Mucosa of descending colon (tissue), 3 donors: Measurements from ENCODE around the gene ZNF723. TPM values are rescaled to one million over a fixed set of nuclear protein-coding genes. Genes with fewer than 3 reads are reported as not detected.
"Not testable (repeated sequence)": the region's sequence is repeated elsewhere in the genome, so short reads cannot be mapped to it uniquely, and the experiment has no call there.

Experiments used
- ATAC-seq: fragments of 200-7000 bp; cut with Tn5 transposase; one replicate; pipeline ENCODE4 v1.9.1; 2020; ENCODE audit warnings: mild to moderate bottlenecking, moderate library complexity
- DNase-seq, 3 donors: peaks; one replicate each; pipeline ENCODE4 v3.0.0-alpha.2; 2020
- H3K36me3 ChIP-seq: fragments of 200-600 bp; one replicate; pipeline ENCODE4 v1.8.0; 2021; ENCODE audit warnings: low read depth, mild to moderate bottlenecking
- H3K4me1 ChIP-seq: fragments of 200-600 bp; one replicate; pipeline ENCODE4 v1.8.0; 2021; ENCODE audit warnings: low read depth, mild to moderate bottlenecking
- H3K4me3 ChIP-seq: fragments of 200-600 bp; one replicate; pipeline ENCODE4 v1.8.0; 2021; ENCODE audit warnings: mild to moderate bottlenecking
- H3K9me3 ChIP-seq: fragments of 200-600 bp; one replicate; pipeline ENCODE4 v1.8.0; 2021; ENCODE audit warnings: mild to moderate bottlenecking
- intact Hi-C, 2 donors: fragments of 100-400 bp; cut with DNase I in 1 of 2; cut with micrococcal nuclease in 1 of 2; formaldehyde crosslinking; loops; one replicate each; pipeline versions ENCODE4 v1.11.0 to v1.11.1; 2022; cut with DNase I, micrococcal nuclease
- total RNA-seq, 3 donors: library from RNA; stranded (reverse); fragmentation: NEBNext Ultra II Directional in 2 of 3; extraction: Animal tissue kit (Norgen Biotek cat#: 25700) in 2 of 3; gene quantifications; one replicate each; pipeline versions ENCODE4 v1.2.1 to v1.2.4, GENCODE V29; 2021 to 2023
- TF ChIP-seq, protein P1 (sequence below): fragments of 200-600 bp; IDR thresholded peaks from one replicate; pipeline ENCODE4 v1.8.0; 2022; ENCODE audit warnings: antibody characterized with exemption, mild to moderate bottlenecking
- donor health status: DM: no; HTN: no; CAD: no; lungs with moderate emphysema.
- donor health status: DM: no; HTN: no; CAD: no.
- donor health status: DM: no; HTN: yes; CAD: no.

Gene ZNF723
- total RNA-seq, 3 donors from 2014 or later = not detected

DNA sequence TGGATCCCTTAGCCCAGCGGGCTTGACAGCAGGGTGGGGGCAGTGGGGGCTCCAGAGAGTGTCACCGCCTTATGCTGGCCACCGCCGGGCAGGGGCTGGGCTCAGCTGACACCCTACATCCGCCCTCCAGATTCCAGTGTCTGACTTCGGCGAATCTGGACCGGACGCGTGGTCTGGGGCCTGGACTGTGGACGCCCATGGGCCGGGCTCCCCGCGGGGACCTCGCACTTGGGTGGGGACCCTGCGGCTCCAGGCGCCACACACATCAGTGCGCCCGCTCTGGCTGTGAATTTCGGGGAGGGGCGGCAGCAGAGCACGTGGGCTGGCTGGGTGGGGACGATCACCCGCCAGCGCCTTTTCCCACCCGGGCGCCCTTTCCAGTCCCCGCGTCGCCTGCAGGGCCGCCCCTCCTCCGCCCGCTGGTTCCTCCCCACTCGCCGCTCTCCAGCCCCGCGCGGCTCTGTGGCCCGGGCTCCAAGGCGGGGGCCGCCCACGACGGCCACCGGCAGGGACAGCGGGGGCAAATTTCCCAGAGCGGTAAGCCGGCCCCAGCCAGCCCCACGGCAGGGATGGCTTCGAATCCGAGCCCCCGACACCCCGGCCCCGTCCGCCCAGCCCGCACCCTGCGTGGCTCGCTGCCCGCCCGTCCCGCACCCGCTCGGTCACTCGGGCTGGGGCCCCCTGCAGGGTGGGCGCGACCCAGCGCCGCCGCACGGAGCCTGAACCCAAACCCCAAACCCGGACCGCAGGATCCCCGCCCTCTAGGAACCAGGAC is 24.8 kb upstream of the ZNF723 start:
- no peaks in the 10 kb centered on the region for H3K36me3 ChIP-seq
- no peaks in the 10 kb centered on the region for H3K4me1 ChIP-seq
- DNase-seq = no peak
- H3K9me3 ChIP-seq = peaks cover 87% of the 10 kb centered on the region
- ATAC-seq = no peak
- H3K4me3 ChIP-seq = no peak overlapping the region
- intact Hi-C loops = no loop called here
- TF ChIP-seq, protein P1, sequence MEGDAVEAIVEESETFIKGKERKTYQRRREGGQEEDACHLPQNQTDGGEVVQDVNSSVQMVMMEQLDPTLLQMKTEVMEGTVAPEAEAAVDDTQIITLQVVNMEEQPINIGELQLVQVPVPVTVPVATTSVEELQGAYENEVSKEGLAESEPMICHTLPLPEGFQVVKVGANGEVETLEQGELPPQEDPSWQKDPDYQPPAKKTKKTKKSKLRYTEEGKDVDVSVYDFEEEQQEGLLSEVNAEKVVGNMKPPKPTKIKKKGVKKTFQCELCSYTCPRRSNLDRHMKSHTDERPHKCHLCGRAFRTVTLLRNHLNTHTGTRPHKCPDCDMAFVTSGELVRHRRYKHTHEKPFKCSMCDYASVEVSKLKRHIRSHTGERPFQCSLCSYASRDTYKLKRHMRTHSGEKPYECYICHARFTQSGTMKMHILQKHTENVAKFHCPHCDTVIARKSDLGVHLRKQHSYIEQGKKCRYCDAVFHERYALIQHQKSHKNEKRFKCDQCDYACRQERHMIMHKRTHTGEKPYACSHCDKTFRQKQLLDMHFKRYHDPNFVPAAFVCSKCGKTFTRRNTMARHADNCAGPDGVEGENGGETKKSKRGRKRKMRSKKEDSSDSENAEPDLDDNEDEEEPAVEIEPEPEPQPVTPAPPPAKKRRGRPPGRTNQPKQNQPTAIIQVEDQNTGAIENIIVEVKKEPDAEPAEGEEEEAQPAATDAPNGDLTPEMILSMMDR = no peak

DNA sequence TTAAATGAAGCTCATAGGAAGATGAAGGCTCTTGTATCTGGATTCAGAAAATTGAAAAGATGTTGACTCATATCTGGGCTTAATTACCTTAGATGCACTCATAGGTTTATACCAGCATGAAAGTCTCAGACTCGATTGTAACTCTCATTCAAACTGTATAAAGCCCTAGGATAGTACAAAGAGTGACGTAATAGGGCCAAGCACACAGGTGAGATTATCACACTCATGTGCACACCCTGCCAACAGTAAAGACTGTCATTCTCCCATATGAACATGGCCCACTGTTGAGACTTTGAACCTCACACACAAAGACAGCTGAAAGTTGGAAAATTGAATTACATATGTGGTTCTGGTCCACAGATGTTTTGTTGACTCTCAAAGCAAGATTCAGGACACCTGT is 18.0 kb upstream of the ZNF723 start:
- Histone ChIP-seq H3K4me3 (no peak overlapping the region), H3K4me1 (no peaks in the 10 kb centered on the region), H3K36me3 (no peaks in the 10 kb centered on the region), H3K9me3 (peaks cover 83% of the 10 kb centered on the region)
- no peak for DNase-seq
- no peak for ATAC-seq
- TF ChIP-seq, protein P1 = no peak
- intact Hi-C loops = no loop called here

DNA sequence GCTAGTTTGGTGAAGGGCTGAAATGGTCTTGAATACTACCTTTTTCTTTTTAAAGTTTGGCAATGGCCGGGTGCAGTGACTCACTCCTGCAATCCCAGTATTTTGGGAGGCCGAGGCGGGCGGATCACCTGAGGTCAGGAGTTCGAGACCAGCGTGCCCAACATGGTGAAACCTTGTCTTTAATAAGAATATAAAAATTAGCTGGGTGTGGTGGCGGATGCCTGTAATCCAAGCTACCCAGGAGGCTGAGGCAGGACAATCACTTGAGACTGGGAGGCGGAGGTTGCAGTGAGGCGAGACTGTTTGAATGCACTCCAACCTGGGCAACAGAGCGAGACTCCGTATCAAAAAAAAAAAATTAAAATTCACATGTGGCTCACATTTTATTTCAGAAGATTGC is 880 bp upstream of the ZNF723 start:
- TF ChIP-seq, protein P1 = no peak
- H3K4me3 ChIP-seq = no peak overlapping the region
- no peaks in the 10 kb centered on the region for H3K36me3 ChIP-seq
- DNase-seq (no peak), ATAC-seq (no peak)
- H3K4me1 ChIP-seq = no peaks in the 10 kb centered on the region
- H3K9me3 ChIP-seq = peaks cover 95% of the 10 kb centered on the region
- intact Hi-C loops = no loop called here

DNA sequence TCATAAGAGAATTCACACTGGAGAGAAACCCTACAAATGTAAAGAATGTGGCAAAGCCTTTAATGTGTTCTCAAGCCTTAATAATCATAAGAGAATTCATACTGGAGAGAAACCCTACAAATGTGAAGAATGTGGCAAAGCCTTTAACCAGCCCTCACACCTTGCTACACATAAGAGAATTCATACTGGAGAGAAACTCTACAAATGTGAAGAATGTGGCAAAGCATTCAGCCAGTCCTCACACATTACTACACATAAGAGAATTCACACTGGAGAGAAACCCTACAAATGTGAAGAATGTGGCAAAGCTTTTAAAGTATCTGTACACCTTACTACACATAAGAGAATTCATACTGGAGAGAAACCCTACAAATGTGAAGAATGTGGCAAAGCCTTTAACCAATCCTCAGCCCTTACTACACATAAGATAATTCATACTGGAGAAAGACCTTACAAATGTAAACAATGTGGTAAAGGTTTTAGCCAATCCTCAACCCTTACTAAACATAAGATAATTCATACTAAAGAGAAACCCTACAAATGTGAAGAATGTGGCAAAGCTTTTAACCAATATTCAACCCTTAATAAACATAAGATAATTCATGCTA is 25.7 kb downstream of the ZNF723 start:
- DNase-seq, H3K4me3 ChIP-seq, intact Hi-C loops, ATAC-seq, H3K36me3 ChIP-seq, H3K4me1 ChIP-seq: not testable (repeated sequence)
- H3K9me3 ChIP-seq = peaks cover 93% of the 10 kb centered on the region

DNA sequence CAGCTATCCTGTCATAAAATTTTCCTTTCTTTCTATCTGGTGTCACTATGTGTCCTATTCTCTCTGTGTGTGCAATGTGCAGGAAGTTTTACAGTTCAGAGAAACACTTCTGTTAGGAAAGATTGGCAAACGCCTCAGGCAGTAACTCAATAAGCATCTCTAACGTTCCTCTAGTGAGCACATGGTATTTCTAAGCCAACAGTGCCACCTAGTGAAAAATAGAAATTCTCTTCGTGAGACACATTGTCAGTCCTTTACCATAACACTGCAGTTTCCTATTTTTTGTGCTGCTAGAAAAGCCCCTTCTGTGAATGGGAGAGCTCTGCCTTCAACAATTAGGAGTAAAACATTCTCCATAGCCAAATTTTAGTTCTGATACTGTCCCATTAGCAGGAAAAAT is 50.7 kb downstream of the ZNF723 start:
- DNase-seq = peak in 1 of 3 donors; percentile 1

DNA sequence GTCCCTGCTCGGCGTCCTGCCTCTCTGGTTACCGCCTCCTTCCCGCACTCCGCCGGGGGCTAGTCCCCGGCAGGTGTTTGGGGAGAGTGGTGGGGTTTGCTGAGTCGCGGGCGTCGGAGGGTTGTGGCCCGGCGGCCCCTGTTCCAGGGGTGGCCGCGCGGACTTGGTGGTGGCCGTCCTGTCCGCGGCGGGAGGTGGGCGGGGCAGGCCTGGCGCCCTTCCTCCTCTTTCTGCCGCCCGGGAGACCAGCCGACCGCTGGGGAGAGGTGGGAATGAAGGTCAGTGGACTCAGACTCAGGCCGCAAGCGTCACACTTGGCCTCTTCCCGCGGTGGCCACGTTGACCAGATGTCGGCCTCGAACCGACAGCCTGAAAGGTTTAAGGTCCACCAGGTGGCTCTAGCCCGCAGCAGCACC is 61.8 kb downstream of the ZNF723 start:
- Histone ChIP-seq H3K4me1 (no peaks in the 10 kb centered on the region), H3K4me3 (no peak overlapping the region), H3K9me3 (peaks cover 82% of the 10 kb centered on the region), H3K36me3 (no peaks in the 10 kb centered on the region)
- intact Hi-C loops = no loop called here
- DNase-seq (no peak), ATAC-seq (no peak)
- TF ChIP-seq, protein P1 = no peak

More for the DNA sequence above, 50.7 kb downstream of the ZNF723 start:
- H3K36me3 ChIP-seq = no peaks in the 10 kb centered on the region
- no peak for ATAC-seq
- intact Hi-C loops = no loop called here
- no peaks in the 10 kb centered on the region for H3K4me1 ChIP-seq
- H3K4me3 ChIP-seq = no peak overlapping the region
- TF ChIP-seq, protein P1 = no peak
- H3K9me3 ChIP-seq = peaks cover 59% of the 10 kb centered on the region
